Adrenal gland (tissue), 12 donors: ENCODE results near the gene ALOX5. TPM values are rescaled to one million over a fixed set of nuclear protein-coding genes. Genes with fewer than 3 reads are reported as not detected.
"Not testable (repeated sequence)": the region's sequence is repeated elsewhere in the genome, so short reads cannot be mapped to it uniquely, and the experiment has no call there.

Source experiments
- DNase-seq, 7 donors: peaks; one replicate each; pipeline ENCODE4 v3.0.0-alpha.2; 2019 to 2020
- H3K27ac ChIP-seq, 5 donors: fragments of 200-600 bp; sonication (generic) in 4 of 5; 1 replicate in 3 of 5; 2 replicates in 2 of 5; pipeline versions ENCODE4 v1.5.1 to v1.8.0; 2016 to 2020; ENCODE audit warnings: mild to moderate bottlenecking in 1 of 5
- H3K27me3 ChIP-seq: fragments of 200-600 bp; 2 replicates; pipeline ENCODE4 v1.8.0; 2021
- H3K36me3 ChIP-seq, 2 donors: fragments of 200-600 bp; replicated peaks in 1 of 2; 1 replicate in 1 of 2; 2 replicates in 1 of 2; pipeline versions ENCODE4 v1.5.1 to v1.8.0; 2018 to 2022
- H3K4me1 ChIP-seq, 2 donors: fragments of 200-600 bp; replicated peaks in 1 of 2; 1 replicate in 1 of 2; 2 replicates in 1 of 2; pipeline versions ENCODE4 v1.5.1 to v1.8.0; 2018 to 2021
- H3K4me3 ChIP-seq, 4 donors: fragments of 200-600 bp; sonication (generic) in 3 of 4; one replicate each; pipeline ENCODE4 v1.5.1; 2016 to 2018
- H3K9me3 ChIP-seq, 3 donors: fragments of 200-600 bp; sonication (generic) in 1 of 3; replicated peaks in 1 of 3; 1 replicate in 2 of 3; 2 replicates in 1 of 3; pipeline versions ENCODE4 v1.5.1 to v1.8.0; 2016 to 2021
- CTCF ChIP-seq, 6 experiments: fragments of 450-650 bp in 4 of 6; fragments of 200-600 bp in 2 of 6; sonication (generic) in 1 of 6; IDR thresholded peaks; 1 replicate in 5 of 6; 2 replicates in 1 of 6; pipeline versions ENCODE4 v1.5.1 to v1.8.0; 2016 to 2021; ENCODE audit warnings: antibody characterized with exemption in 6 of 6, mild to moderate bottlenecking in 2 of 6, moderate library complexity in 1 of 6
- POLR2A ChIP-seq, 2 donors: fragments of 450-650 bp; IDR thresholded peaks; one replicate each; pipeline ENCODE4 v1.6.1; 2017; ENCODE audit warnings: antibody characterized with exemption in 2 of 2, mild to moderate bottlenecking in 2 of 2, moderate library complexity in 1 of 2
- WGBS, 4 donors: extraction: QIAGEN DNeasy Blood & Tissue Kit in 2 of 4; methylation state at CpG; one replicate each; pipeline versions ENCODE4 v1.1.5 to v1.1.7; 2013 to 2017; 5-methylcytosine and 5-hydroxymethylcytosine counted together
- intact Hi-C, 2 donors: fragments of 100-400 bp; cut with DNase I; formaldehyde crosslinking; loops; one replicate each; pipeline versions ENCODE4 v1.14.1 to v1.15.0; 2022 to 2023
- polyA plus RNA-seq, 3 donors: library from polyadenylated mRNA; stranded (reverse); fragments of 200-250 nt in 2 of 3; fragments of 350-450 nt in 1 of 3; fragmentation: Illumina TruSeq in 1 of 3; extraction: RNeasy Lipid Tissue Mini Kit (QIAGEN cat#74804) in 1 of 3; gene quantifications; one replicate each; pipeline ENCODE4 v1.2.3, GENCODE V29; 2013 to 2014
- total RNA-seq, 9 donors: library from RNA; depleted of rRNA in 4 of 9; stranded (reverse); fragments of >200 nt in 4 of 9; fragments of 120-200 nt in 1 of 9; fragmentation: NEBNext Ultra II Directional in 1 of 9; extraction: Animal tissue kit (Norgen Biotek cat#: 25700) in 1 of 9; gene quantifications; one replicate each; pipeline versions ENCODE4 v1.1.0 to v1.2.4, GENCODE V29; 2013 to 2023
- donor health status: healthy with polysubstance abuse.
- donor health status: Bipolar disorder and iron deficiency.
- donor health status: DM: yes; HTN: yes; CAD: no.
- donor health status: DM: no; HTN: no; CAD: no.
- donor health status: DM: no; HTN: no; CAD: no.
- donor health status: DM: yes; HTN: yes; CAD: no.

Gene ALOX5
- total and polyA plus RNA-seq, 12 donors = 1.00 to 60.0 (median 17.7) TPM

DNA sequence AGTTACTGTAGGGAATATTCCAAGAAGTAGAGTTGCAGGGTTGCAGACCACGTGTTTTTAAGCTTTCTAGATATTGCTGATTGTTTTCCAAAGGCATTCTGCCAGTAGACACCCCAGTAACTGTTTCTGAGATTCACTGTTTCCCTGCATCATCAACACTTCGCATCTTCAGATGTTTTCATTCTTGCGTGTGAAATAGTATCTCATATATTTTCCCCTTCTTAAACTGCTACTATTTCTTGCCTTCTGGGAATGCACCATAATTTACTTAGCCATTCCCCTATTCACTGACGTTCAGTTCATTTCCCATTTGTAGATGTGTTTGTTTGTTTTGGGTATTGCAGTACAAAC is 30.7 kb downstream of the ALOX5 start:
- 47 to 51% (median 48%) methylated on average over 4 of the region's 4 CpGs for WGBS, 4 donors
- no peak for TF ChIP-seq POLR2A (IDR thresholded peaks at IDR 0.05)
- TF ChIP-seq CTCF (IDR thresholded peaks at IDR 0.05) = no peak
- Histone ChIP-seq H3K9me3 (no peaks in the 10 kb centered on the region), H3K27me3 (peaks cover 2% of the 10 kb centered on the region), H3K4me1 (no peaks in the 10 kb centered on the region), H3K27ac (peak overlapping the region in 1 of 5 donors; percentile 78), H3K36me3 (no peaks in the 10 kb centered on the region), H3K4me3 (no peak overlapping the region)
- intact Hi-C loops = no loop called here
- no peak for DNase-seq

DNA sequence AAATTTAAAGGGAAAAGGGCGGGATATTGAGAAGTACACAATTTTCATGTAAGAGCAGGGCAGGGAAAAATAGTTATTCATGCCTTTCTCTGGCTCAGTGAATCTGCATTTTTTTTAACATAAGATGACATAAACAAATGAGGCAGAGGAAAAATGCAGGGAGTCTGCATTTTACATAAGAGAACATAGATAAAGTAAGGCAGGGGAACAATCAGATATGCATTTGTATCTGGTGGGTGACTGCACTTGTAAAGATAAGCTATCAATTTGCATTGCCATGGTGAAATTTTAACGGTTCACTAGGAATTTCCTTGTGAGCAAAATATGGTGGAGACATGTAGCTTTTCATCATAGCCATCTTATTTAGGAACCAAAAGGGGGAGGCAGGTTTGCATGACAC is 33.5 kb downstream of the ALOX5 start:
- peaks cover 6% of the 10 kb centered on the region for H3K27me3 ChIP-seq
- intact Hi-C loops = no loop called here
- H3K4me3 ChIP-seq = no peak overlapping the region
- TF ChIP-seq CTCF (IDR thresholded peaks at IDR 0.05) (no peak), POLR2A (IDR thresholded peaks at IDR 0.05) (no peak)
- no peaks in the 10 kb centered on the region for H3K4me1 ChIP-seq
- H3K27ac ChIP-seq = no peak overlapping the region
- WGBS, 4 donors = 62 to 72% (median 64%) methylated on average over 2 of the region's 2 CpGs
- H3K36me3 ChIP-seq = no peaks in the 10 kb centered on the region
- no peaks in the 10 kb centered on the region for H3K9me3 ChIP-seq
- DNase-seq = no peak

DNA sequence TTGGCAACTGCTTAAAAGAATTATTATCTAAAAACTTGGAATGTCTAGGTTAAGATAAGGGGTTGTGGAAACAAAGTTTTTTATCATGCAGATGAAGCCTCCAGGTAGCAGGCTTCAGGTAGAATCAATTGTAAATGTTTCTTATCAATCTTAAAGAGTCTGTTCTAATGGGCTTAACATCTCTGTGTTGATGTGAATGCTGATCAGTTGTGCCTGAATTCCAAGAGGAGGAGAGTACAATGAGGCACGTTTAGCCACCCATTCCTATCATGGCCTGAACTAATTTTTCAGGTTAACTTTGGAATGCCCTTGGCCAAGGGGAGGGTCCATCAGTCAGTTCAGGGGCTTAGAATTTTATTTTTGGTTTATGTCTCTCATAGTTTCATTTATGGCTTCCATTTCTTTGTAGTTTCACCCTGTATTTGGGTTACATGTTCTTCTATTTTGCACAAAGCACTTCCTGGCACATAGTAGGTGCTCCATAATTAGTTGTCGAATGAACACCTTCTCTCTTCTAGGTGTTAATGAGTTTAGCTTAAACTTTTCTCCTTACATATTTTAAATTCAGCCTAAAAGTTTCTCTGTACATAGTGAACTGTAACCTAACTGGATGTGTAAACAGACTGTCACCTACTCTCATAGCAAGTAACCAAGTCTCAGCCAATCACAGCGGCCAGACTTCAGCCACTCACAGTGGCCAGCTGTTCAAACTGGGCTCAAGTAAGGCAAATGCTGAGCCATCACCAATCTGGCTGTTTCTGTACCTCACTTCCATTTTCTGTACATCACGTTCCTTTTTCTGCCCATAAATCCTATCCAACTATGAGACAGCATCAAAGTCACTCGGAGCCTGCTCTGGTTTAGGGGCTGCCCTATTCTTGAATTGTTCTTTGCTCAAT is 34.7 kb downstream of the ALOX5 start:
- intact Hi-C loops = no loop called here
- H3K27ac ChIP-seq = peak overlapping the region in 1 of 5 donors; percentile 38
- WGBS, 4 donors = 45 to 57% (median 49%) methylated on average over 5 of the region's 5 CpGs
- H3K4me3 ChIP-seq = no peak overlapping the region
- H3K36me3 ChIP-seq = no peaks in the 10 kb centered on the region
- TF ChIP-seq CTCF (IDR thresholded peaks at IDR 0.05) (no peak), POLR2A (IDR thresholded peaks at IDR 0.05) (no peak)
- DNase-seq = peak in 2 of 7 donors; percentile 42 to 45
- peaks cover 6% of the 10 kb centered on the region for H3K27me3 ChIP-seq
- no peaks in the 10 kb centered on the region for H3K4me1 ChIP-seq
- no peaks in the 10 kb centered on the region for H3K9me3 ChIP-seq

GRCh38 chr10:45409347-45409746 is 35.3 kb downstream of the ALOX5 start:
- H3K27ac ChIP-seq, H3K9me3 ChIP-seq, H3K36me3 ChIP-seq, H3K4me3 ChIP-seq, H3K27me3 ChIP-seq, intact Hi-C loops, DNase-seq, H3K4me1 ChIP-seq: not testable (repeated sequence)

DNA sequence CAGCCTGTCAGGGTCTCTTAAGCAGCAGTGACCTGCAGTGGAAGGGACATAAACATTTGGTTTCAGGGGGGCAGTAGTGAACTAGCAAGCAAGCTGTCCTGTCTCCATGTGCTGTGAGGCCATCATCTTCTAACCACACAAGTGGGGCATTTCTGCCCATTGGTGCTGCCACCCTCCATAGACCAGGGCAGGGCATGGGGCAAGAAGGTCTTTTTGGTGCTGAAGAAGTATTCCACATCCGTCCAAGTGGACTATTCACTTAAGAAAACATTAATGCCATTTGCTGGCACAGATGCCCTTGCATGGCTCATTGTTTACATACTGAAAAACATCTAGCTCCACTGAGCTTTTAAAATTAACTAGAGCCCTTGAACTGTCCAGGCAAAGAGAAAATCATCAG is 35.8 kb downstream of the ALOX5 start:
- intact Hi-C loops = no loop called here
- peaks cover 6% of the 10 kb centered on the region for H3K27me3 ChIP-seq
- H3K4me1 ChIP-seq = no peaks in the 10 kb centered on the region
- WGBS, 4 donors = 51 to 64% (median 56%) methylated on average over 1 of the region's 1 CpG
- TF ChIP-seq POLR2A (IDR thresholded peaks at IDR 0.05) (no peak), CTCF (IDR thresholded peaks at IDR 0.05) (no peak)
- no peaks in the 10 kb centered on the region for H3K9me3 ChIP-seq
- H3K27ac ChIP-seq = no peak overlapping the region
- DNase-seq = no peak
- H3K36me3 ChIP-seq = no peaks in the 10 kb centered on the region
- no peak overlapping the region for H3K4me3 ChIP-seq
